A204.1 (cell line): ENCODE data around the gene CCT3.
"Not testable (repeated sequence)": the region's sequence is repeated elsewhere in the genome, so short reads cannot be mapped to it uniquely, and the experiment has no call there.

Source experiments
- FAIRE-seq: peaks from 2 replicates; lab custom pipeline; 2012; peaks lifted over from hg19 to GRCh38; lab: Jason Lieb, UNC

CCT3 gene

DNA sequence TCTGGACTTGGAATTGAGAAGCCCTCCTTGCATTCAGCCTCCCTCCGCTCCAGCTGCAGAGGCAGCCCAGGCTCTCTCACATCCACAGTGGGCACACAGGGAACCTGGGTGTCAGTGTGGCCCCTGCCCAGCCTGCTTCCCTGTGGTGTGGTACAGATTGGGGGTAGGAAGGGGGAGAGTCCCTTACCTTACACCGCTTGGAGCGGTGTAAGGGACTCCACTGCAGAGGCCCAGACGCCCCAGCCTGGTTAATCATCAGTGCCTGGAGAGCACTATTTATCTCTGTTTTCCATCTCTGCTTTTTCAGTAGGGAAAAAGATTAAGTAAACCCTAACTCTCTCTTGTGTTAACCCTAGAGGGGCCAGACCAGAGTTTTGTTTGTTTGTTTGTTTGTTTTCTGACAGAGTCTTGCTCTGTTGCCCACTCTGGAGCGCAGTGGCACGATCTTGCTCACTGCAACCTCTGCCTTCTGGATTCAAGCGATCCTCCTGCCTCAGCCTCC lies 30.1 kb upstream of the CCT3 start:
- FAIRE-seq = no peak

DNA sequence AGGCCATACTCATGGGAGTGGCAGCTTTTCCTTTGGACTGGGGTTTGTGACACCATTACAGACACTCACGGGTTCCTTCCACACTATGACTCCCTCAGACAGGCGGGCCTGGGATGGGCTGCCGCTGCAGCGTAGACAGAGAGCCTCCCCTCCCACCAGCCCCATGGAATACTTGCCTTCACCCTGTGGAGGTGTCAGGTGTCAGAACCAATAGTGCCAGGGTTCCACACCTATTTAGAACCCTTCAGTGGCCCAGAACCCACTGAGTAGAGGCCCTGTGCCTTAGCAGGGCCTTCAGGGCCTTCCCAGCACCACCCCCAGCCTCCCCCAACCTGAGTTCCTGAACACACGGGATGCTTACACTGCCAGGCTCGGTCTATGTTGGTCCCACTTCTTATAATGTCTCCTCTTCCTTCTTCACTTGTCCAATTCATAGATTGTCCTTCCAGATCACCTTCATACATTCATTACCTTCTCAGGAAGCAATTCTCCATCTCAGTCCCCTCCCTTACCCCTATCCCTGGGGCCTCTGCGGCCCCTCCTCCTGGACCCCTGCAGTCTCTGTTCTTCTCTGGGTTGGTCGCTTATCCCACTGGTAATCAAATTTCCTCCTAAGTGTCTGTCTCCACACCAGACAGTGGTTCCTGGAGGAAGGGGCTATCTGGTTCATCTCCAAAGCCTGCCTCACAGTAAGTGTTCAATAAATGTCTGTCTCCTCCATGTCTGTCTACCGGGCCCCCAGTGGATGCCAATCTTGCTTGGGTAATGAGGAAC lies 29.5 kb upstream of the CCT3 start:
- no peak for FAIRE-seq

DNA sequence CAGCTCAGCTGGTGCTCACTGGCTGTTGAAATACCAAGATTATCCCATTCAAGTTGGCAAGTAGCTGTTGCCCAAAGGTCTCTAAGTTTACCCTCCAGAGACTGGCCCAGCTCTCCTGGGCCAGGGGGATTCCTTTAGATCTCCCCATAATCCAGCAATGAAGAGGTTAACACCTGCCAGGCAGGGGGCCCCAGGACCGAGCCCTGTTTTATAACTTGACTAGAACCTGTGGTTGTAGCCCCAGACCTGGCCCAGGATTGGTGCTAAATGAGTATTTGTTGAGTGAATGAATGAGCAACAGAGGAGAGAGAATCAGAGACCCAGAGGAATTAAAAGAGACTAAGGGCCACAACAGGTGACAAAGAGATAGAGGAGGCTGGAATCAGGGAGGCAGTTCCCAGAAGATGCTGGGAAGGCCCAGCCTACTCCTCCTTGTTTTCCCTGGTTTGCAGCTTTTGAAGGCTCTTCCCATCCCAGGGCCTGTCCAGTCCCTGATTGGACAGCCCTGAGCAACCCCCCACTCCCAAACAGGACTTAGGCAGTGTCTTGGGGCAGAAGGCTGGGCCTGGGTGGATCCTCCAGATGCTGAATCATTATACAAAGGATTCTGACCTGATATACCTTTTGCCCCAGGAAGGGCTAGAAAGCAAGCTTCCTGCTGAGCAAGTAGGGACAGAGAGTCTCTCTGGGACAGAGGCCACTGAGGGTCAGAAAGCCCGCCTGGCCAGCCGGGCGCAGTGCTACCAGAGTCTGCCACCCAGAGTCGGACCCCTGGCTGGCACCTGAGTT lies 28.5 kb upstream of the CCT3 start:
- no peak for FAIRE-seq

DNA sequence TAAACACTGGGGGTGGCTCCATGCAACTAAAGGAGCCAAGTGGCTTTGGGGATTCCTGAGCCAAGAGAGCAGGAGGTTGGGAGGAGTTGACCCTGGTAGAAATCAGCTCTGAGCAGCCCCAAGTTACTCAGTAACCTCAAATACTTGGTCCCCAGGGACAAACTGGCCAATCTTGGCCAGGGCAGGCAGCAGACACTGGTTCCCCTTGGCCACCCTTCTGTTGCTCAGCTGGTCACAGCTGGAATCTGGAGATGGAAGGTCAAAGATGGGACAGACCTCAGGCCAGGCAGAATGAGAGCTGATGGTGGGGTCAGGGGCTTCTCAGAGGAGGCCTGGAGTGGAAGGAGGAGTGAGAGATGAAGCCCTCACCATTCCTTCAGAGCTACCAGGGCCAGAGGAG lies 27.7 kb upstream of the CCT3 start:
- no peak for FAIRE-seq

DNA sequence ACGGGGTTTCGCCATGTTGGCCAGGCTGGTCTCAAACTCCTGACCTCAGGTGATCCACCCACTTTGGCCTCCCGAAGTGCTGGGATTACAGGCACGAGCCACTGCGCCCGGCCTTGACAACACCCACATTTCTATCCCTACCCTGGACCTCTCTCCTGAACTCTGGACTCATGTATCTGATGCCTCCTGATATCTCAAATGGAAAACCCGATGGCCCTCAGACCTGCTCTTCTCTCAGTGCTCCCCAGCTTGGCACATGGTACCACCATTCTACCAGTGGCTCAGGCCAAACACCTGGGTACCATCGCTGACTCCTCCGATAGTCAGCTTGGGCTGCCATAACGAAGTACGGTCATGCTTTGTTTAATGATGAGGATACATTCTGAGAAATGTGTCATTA lies 22.4 kb upstream of the CCT3 start:
- no peak for FAIRE-seq

DNA sequence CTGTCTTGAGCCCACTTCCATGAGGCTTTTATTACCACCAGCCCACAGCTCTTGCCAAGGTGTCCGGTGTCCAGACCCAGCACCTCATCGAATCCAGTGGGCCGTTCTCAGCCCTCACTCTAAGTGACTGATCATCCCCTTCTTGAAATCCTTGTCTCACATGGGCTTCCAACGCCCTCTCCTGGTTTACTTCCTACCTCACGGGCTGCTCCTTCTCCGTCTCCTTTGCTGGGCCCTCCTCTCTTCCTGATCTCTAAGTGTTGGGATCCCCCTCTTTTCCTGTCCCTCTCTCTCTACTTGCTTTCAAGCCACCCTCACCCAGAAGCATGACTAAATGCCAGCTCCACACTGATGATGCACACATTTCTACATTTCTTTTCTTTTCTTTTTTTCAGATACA lies 21.9 kb upstream of the CCT3 start:
- no peak for FAIRE-seq

DNA sequence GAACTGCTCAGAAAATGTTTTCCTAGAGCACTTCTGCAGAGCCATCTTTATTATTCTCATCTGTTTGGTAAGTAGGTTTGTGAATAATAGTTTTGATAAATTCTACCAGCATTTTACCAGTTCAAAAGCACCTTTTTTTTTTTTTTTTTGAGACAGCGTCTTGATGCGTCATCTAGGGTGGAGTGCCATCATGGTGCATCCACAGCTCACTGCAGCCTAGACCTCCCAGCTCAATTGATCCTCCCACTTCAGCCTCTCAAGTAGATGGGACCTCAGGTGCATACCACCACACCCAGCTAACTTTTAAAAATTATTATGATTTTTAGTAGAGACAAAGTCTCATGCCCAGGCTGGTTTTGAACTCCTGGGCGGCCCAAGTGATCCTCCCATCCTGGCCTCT lies 21.2 kb upstream of the CCT3 start:
- no peak for FAIRE-seq

DNA sequence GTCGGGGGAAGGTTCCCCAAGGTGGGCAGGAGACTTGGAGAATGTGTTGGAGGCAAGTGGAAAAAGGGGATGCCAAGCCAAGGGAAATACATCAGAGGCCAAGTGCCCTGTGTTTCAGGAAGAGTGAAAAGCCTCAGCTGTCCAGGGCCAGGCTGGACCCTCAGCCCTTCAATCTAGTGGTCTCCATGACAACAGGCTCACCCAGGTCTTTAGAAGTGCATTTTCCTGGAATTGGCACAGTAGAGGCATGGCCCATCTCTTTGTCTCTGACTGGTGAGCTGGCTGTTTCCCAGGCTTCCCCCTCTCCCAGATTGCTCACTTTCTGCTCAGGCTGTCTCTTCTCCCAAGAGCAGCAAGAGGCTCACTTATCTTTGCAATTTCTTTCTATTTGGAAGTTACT lies 20.5 kb upstream of the CCT3 start:
- no peak for FAIRE-seq

DNA sequence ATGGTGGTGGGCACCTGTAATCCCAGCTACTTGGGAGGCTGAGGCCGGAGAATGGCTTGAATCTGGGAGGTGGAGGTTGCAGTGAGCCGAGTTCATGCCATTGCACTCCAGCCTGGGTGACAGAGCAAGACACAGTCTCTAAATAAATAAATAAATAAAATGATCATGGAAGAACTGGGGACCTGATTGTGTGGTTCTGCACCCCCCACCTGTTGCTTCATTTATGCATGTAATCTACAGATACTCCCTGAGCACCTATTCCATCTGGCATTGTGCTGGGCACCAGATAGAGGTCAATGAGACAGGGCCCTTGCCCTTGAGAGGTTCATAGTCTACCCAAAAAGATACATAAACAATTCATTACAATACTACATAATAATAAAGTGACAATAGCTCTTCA lies 19.9 kb upstream of the CCT3 start:
- no peak for FAIRE-seq

DNA sequence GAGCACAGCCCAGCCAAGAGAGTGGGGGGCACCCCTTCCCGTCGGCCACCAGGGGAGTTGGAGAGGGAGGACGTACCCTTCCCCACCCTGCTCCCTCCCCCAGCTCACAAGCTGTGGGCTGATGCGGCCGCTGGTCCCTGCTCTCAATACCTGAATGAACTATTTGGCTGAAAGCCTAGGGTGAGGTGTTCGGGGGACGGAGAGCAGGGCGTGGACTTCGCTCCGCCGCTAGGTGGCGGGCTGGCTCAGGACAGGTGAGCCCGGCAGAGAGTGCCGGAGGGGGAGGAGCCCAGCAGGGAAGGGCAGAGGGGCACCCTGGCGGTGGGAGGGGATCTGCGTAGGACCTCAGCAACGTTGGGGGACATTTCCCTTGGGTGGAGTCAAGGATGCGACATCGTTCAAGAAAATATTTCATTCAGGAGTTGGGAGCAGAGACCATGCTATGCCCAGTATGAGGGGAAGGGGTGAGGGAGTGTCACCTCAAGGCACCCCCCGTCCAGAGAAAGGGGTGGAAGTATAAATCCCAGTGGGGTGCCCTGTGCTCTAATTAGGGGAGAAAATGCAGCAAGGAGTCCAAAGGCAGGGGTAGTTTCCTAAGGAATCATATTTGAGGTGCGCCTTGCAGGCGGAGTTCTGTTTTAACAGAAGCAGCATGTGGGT lies 18.9 kb upstream of the CCT3 start:
- no peak for FAIRE-seq

DNA sequence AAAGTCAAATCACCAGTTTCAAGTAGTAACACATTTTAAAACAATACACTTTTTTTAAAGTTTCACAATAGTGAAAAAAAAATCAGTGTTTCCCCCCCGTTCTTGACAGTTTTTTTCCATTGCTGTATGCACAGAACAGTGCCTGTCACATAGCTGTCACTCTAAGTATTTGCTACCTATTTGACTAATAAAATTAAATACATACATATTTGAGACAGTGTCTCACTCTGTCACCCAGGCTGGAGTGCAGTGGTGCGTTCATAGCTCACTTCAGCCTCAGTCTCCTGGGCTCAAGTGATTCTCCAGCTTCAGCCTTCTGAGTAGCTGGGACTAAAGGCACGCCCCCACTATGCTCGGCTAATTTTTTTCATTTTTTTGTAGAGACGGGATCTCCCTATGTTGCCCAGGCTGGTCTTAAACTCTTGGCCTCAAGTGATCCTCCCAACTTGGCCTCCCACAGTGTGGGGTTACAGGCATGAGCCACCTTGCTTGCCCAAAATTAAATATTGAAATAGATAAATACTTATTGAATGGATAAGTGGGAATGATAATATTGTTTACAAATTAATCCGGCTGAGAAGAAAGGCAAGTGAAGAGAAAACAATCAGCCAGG lies 18.3 kb upstream of the CCT3 start:
- no peak for FAIRE-seq

DNA sequence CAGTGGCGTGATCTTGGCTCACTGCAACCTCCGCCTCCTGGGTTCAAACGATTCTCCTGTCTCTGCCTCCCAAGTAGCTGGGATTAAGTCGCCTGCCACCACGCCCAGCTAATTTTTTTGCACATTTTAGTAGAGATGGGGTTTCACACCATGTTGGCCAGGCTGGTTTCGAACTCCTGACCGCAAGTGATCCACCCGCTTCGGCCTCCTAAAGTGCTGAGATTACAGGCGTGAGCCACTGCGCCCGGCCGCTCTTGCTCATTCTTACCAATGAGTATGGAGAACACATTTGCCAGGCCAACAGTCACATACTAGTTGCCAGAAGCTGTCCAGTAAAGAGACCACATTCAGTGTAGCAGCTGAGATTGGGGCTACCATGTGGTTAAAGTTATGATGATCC lies 14.4 kb upstream of the CCT3 start:
- not testable (repeated sequence) for FAIRE-seq

DNA sequence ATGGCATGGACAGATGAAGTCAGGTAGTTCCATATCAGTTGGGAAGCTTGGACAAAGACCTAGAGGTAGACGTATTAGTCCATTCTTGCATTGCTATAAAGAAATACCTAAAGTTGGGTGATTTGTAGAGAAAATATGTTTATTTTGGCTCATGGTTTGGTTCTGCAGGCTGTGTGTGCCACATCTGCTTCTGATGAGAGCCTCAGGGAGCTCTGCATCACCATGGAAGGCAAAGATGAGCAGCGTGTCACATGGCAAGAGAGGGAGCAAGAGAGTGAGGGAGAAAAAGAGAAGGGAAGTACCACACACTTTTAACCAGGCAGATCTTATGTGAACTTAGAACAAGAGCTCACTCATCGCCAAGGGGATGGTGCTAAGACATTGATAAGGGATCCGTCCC lies 9.2 kb upstream of the CCT3 start:
- no peak for FAIRE-seq

DNA sequence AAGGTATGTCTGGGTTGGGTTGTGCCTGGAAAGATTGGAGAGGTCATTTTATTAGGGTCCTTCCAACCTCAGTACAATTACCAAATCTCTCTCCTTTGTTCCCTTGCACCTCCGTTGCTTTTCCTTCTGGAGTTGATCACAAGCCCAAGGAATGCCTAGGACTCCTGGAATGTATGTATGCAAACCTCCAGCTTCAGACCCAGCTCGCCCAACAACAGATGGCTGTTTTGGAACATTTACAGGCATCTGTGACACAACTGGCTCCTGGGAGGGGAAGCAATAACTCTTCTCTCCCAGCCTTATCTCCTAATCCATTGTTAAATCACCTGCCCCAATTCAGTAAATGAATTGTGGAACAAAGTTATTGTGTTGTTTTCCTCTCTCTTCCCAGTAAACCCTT lies 8.5 kb upstream of the CCT3 start:
- no peak for FAIRE-seq

DNA sequence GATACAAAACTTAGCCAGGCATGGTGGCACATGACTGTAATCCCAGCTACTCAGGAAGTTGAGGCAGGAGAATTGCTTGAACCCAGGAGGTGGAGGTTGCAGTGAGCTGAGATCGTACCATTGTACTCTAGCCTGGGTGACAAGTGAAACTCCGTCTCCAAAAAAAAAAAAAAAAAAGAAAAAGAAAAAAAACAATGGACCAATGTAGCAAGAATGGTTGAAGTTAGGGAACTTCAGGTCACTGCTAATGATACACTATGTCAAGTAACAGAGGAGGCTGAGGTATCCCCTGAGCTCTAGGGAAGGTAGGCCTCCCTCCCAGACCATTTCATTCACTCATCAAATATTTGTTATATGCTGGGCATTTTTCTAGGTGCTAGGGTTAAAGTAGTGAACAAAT lies 7.9 kb upstream of the CCT3 start:
- not testable (repeated sequence) for FAIRE-seq

DNA sequence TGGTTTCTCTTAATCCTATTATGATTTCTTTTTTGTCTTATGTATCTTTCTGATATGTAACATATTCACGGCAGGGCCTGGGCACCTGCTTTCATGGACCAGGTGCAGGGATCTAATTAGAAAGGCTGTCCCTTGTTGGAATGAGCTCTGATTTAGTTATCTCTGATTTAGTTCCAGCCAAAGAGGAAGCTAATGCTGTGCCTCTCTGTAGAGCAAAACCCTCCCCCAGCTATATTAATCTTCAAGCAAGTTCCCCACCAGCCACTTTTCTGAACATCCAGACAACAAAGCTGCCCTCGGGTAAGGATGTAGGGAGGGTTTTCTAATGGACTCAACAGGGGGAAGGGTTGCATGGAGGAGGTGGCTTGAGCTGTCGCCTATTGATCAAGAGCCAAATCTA lies 6.3 kb upstream of the CCT3 start:
- no peak for FAIRE-seq

DNA sequence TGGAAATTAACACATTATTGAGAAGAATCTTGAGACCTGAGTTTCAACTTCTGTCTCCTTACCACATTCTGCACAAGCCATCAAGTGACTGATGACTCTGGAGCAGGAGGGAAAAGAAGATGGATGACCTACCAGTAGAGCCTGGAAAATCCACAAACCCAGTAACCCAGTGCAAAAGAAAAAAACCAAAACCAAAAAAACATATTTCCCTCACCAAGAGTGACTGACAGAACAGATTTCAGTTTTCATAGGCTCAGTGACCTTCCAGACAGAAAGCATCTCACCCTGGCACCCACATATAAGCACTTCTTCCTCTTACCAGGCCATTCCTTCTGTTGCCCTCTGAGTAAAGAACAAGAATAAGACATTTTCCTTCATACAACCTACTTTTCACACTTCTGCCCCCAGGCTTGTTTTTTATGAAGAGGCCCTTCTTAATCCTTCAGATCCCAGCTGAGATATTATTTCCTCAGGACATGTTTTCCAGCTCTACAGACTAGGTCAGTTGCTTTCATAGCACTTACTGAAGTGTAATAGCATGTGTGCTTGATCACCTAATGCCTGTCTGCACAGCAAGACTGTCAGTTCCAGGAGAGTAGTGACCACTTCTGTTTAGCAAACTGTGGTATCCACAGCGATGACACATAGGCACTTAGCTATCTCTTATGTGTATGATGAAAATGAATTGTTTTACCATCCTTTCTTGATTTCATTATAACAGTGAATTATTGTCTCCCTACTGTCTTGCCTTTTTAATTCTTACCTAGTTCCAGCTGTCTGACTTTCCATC lies 4.3 kb upstream of the CCT3 start:
- FAIRE-seq = no peak

DNA sequence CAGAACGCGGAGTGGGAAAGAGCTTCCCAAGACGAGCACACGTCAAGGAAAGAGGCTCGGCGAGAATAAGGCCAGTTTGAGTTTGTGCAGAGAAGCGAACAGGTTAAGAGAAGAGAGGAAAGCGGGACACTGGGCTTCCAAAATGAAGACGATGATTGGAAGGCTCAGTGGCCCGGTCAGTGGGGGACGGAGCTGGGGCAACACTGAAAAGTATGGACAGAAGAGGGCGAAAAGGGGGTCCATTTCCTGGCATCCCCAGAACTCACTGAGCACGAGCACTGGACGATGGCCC lies 258 bp downstream of the CCT3 start:
- no peak for FAIRE-seq

DNA sequence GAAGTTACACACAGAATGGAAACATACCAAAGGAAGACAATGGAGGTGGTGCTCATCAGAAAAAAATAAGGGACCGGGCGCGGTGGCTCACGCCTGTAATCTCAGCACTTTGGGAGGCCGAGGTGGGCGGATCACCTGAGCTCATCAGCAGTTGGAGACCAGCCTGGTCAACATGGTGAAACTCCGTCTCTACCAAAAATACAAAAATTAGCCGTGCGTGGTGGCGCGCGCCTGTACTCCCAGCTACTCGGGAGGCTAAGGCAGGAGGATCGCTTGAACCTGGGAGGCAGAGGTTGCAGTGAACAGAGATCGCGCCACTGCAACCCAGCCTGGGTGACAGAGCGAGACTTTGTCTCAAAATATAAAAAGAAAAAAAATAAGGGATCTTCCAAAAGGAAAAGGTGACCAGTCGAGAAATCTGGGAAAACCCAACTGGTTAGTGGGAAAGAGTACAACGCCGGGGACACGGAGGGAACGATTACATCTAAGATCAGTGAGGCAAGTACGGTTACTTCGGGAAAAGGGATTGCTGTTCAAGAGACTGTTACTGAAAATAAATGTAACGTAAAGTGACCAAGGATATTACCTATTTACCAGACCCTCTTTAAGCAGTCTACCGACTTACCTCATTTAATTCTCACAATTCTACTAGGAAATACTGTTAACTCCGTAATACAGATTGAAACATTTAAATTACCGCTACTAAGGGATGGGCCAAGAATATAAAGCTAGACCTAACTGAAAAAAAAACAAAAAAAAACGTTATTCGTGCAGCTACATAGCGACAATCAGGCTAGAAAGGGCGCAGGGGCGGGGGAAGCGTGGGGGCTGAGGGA lies 822 bp downstream of the CCT3 start:
- no peak for FAIRE-seq

DNA sequence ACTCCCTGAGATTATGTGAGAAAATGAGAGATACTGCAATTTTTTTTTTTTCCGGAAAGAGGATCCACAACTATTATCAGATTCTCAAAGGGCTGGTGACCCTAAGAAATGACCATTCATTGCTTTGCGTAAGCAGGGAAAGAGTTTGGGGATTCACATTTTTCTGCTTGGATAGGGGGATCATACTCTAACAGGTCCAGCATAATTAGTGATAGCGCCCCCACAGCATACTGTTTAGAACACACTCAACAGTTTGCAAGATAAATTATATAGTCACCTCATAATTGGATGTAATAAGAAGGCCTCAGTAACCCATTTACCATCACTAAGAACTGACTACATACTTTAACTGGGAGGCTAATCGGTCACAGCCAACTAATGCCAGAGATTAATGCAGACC lies 1.9 kb downstream of the CCT3 start:
- no peak for FAIRE-seq

DNA sequence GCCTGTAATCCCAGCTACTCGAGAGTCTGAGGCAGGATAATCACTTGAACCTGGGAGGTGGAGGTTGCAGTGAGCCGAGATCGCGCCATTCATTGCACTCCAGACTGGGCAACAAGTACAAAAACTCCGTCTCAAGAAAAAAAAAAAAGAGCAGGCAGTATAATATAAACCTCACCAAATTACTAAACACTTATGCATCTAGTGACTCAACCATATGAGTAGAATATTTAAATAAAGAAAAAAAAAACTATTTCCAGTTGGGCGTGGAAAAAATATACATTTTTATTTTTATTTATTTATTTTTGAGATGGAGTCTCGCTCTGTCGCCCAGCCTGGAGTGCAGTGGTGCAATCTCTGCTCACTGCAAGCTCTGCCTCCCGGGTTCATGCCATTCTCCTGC lies 14.9 kb downstream of the CCT3 start:
- FAIRE-seq = not testable (repeated sequence)
